Activated B cell treated with CpG ODN at 0.5 μM for 24 hours (primary cell): ENCODE data around the gene ZNF559. TPM values are rescaled to one million over a fixed set of nuclear protein-coding genes. Genes with fewer than 3 reads are reported as not detected.
A peak's percentile ranks its signal among the peaks of the same experiment; 100 is the strongest.
"Not testable (repeated sequence)": the region's sequence is repeated elsewhere in the genome, so short reads cannot be mapped to it uniquely, and the experiment has no call there.

Source experiments
- ATAC-seq: fragments of 200-7000 bp; cut with Tn5 transposase; one replicate; pipeline ENCODE4 v1.10.0; 2021; ENCODE audit warnings: low read depth, mild to moderate bottlenecking, moderate library complexity
- CTCF ChIA-PET: fragments of 350-600 bp; sonication (Branson Sonifier 250); formaldehyde crosslinking; loops from one replicate; lab custom pipeline; 2021; ENCODE audit warnings: antibody characterized with exemption; lab: Charles Lee
- POLR2A ChIA-PET: fragments of 350-600 bp; sonication (Branson Sonifier 250); formaldehyde crosslinking; loops from one replicate; lab custom pipeline; 2021; ENCODE audit warnings: antibody characterized with exemption; lab: Charles Lee
- DNase-seq: peaks from one replicate; pipeline ENCODE4 v3.0.0; 2022
- H3K27ac Mint-ChIP-seq: one replicate; pipeline ENCODE4 v1.8.0; 2020; ENCODE audit warnings: mixed read lengths
- H3K27me3 Mint-ChIP-seq: one replicate; pipeline ENCODE4 v1.8.0; 2021; ENCODE audit warnings: mixed read lengths
- H3K36me3 Mint-ChIP-seq: one replicate; pipeline ENCODE4 v1.8.0; 2021; ENCODE audit warnings: low read depth, mixed read lengths
- H3K4me1 Mint-ChIP-seq: one replicate; pipeline ENCODE4 v1.8.0; 2021; ENCODE audit warnings: mixed read lengths
- H3K4me3 Mint-ChIP-seq: one replicate; pipeline ENCODE4 v1.8.0; 2020; ENCODE audit warnings: mild to moderate bottlenecking, mixed read lengths
- H3K9me3 Mint-ChIP-seq: one replicate; pipeline ENCODE4 v1.8.0; 2020; ENCODE audit warnings: mixed read lengths
- CTCF ChIP-seq: fragments of 200-600 bp; IDR thresholded peaks from one replicate; pipeline ENCODE4 v1.8.0; 2022; ENCODE audit warnings: antibody characterized with exemption, mild to moderate bottlenecking
- intact Hi-C: fragments of 100-400 bp; cut with micrococcal nuclease; formaldehyde crosslinking; loops from one replicate; pipeline ENCODE4 v1.15.1; 2024
- total RNA-seq: library from RNA; stranded (reverse); gene quantifications from 2 replicates; pipeline ENCODE4 v1.2.3, GENCODE V29; 2022

The ZNF559 gene
- 22.0 and 22.8 TPM in 2 replicates for total RNA-seq

- no peak for TF ChIP-seq CTCF
- ATAC-seq, result peak; percentile 96
- peak within 1 kb of the TSS; percentile 95 for H3K4me3 Mint-ChIP-seq
- peak within 1 kb of the TSS; percentile 95 for H3K27ac Mint-ChIP-seq
- peaks cover 25% of the 10 kb centered on the region for H3K9me3 Mint-ChIP-seq
- peaks cover 41% of the 10 kb centered on the region for H3K36me3 Mint-ChIP-seq
- ChIA-PET POLR2A (interaction anchor here (1.0 to 1.4 kb wide), 5 partner anchors 14 to 495 kb away, joined by 3 to 6 read pairs (median 5); partner anchors contain the start of genes FBXL12, ZNF266, ZNF561 and ZNF699), CTCF (interaction anchor here (1.2 kb wide), 1 partner anchor 11 kb away, joined by 4 read pairs; no protein-coding TSS in a partner anchor)
- DNase-seq, result peak; percentile 98
- no peaks in the 10 kb centered on the region for H3K27me3 Mint-ChIP-seq
- peaks cover 20% of the 10 kb centered on the region for H3K4me1 Mint-ChIP-seq
- intact Hi-C loops, result loop anchor here (1.0 to 10.0 kb wide), 5 partner anchors 15 to 214 kb away; partner anchors contain the start of genes ZNF266, ZNF426 and ZNF699
Observed at GRCh38 chr19:9323919-9324583, at the start of gene ZNF559. TSS of gene ZNF559 (plus strand) at chr19:9324179. CDS start at chr19:9338550, 14,371 bp downstream.

GRCh38 chr19:9283485-9283884 is 40.5 kb upstream of the ZNF559 start:
- H3K4me3 Mint-ChIP-seq, result peak overlapping the region; percentile 52
- POLR2A ChIA-PET, intact Hi-C loops, CTCF ChIA-PET, ATAC-seq, H3K36me3 Mint-ChIP-seq, H3K4me1 Mint-ChIP-seq, H3K27ac Mint-ChIP-seq: not testable (repeated sequence)
- peaks cover 25% of the 10 kb centered on the region for H3K9me3 Mint-ChIP-seq
- peak; percentile 21 for DNase-seq
- peaks cover 16% of the 10 kb centered on the region for H3K27me3 Mint-ChIP-seq

- CTCF ChIA-PET, result no interaction called here
- Mint-ChIP-seq H3K4me3 (no peak overlapping the region), H3K27ac (no peak overlapping the region), H3K4me1 (no peaks in the 10 kb centered on the region), H3K9me3 (peaks cover 38% of the 10 kb centered on the region), H3K36me3 (peaks cover 51% of the 10 kb centered on the region), H3K27me3 (no peaks in the 10 kb centered on the region)
- POLR2A ChIA-PET, result no interaction called here
- ATAC-seq (no peak), DNase-seq (no peak)
- intact Hi-C loops, result no loop called here
- no peak for TF ChIP-seq CTCF
Observed at GRCh38 chr19:9289231-9289884, 34.6 kb upstream of the ZNF559 start.

- Mint-ChIP-seq H3K36me3 (peaks cover 81% of the 10 kb centered on the region), H3K4me1 (no peaks in the 10 kb centered on the region), H3K4me3 (no peak overlapping the region), H3K27me3 (no peaks in the 10 kb centered on the region), H3K27ac (no peak overlapping the region), H3K9me3 (peaks cover 46% of the 10 kb centered on the region)
- ChIA-PET CTCF (no interaction called here), POLR2A (no interaction called here)
- ATAC-seq (no peak), DNase-seq (no peak)
- intact Hi-C loops, result no loop called here
- TF ChIP-seq CTCF, result no peak
Observed at GRCh38 chr19:9295411-9295849, 28.5 kb upstream of the ZNF559 start.

GRCh38 chr19:9296336-9296735 is 27.6 kb upstream of the ZNF559 start:
- ChIA-PET CTCF (no interaction called here), POLR2A (no interaction called here)
- intact Hi-C loops, result no loop called here
- no peak for ATAC-seq
- H3K36me3 Mint-ChIP-seq, result peaks cover 84% of the 10 kb centered on the region
- H3K4me1 Mint-ChIP-seq, result no peaks in the 10 kb centered on the region
- no peak for DNase-seq
- no peak overlapping the region for H3K4me3 Mint-ChIP-seq
- no peaks in the 10 kb centered on the region for H3K27me3 Mint-ChIP-seq
- no peak for TF ChIP-seq CTCF
- H3K27ac Mint-ChIP-seq, result no peak overlapping the region
- H3K9me3 Mint-ChIP-seq, result peaks cover 50% of the 10 kb centered on the region
